Gastrocnemius medialis (tissue), 4 donors: ENCODE results near the gene MNX1. TPM values are rescaled to one million over a fixed set of nuclear protein-coding genes. Genes with fewer than 3 reads are reported as not detected.

Experiments used
- ATAC-seq, 2 donors: fragments of 150-250 bp; one replicate each; pipeline ENCODE4 v1.9.1; 2016
- DNase-seq, 2 donors: peaks; one replicate each; pipeline ENCODE4 v3.0.0-alpha.2; 2019
- H3K27ac ChIP-seq, 4 donors: fragments of 200-600 bp; sonication (generic); 1 replicate in 1 of 4; 2 replicates in 3 of 4; pipeline ENCODE4 v1.5.1; 2016 to 2018; ENCODE audit warnings: mild to moderate bottlenecking in 2 of 4, moderate library complexity in 1 of 4
- H3K27me3 ChIP-seq, 3 donors: fragments of 200-600 bp; sonication (generic) in 2 of 3; 1 replicate in 1 of 3; 2 replicates in 2 of 3; pipeline versions ENCODE4 v1.5.1 to v1.6.0; 2016 to 2019; ENCODE audit warnings: mild to moderate bottlenecking in 1 of 3, moderate library complexity in 1 of 3
- H3K36me3 ChIP-seq, 2 donors: fragments of 200-600 bp; sonication (generic) in 1 of 2; one replicate each; pipeline ENCODE4 v1.5.1; 2017 to 2018
- H3K4me1 ChIP-seq, 2 donors: fragments of 200-600 bp; sonication (generic) in 1 of 2; one replicate each; pipeline ENCODE4 v1.5.1; 2016 to 2017; ENCODE audit warnings: mild to moderate bottlenecking in 2 of 2
- H3K4me3 ChIP-seq, 4 donors: fragments of 200-600 bp; sonication (generic) in 3 of 4; 1 replicate in 1 of 4; 2 replicates in 3 of 4; pipeline ENCODE4 v1.5.1; 2016 to 2019; ENCODE audit warnings: mild to moderate bottlenecking in 2 of 4
- H3K9me3 ChIP-seq, 3 donors: fragments of 200-600 bp; sonication (generic) in 2 of 3; 1 replicate in 1 of 3; 2 replicates in 2 of 3; pipeline ENCODE4 v1.5.1; 2016 to 2019
- POLR2A ChIP-seq, 2 donors: fragments of 450-650 bp; IDR thresholded peaks; one replicate each; pipeline ENCODE4 v1.6.1; 2017; ENCODE audit warnings: antibody characterized with exemption in 2 of 2, mild to moderate bottlenecking in 2 of 2, moderate library complexity in 2 of 2
- in situ Hi-C, 4 donors: fragments of 200-750 bp; cut with MboI; loops; one replicate each; pipeline versions ENCODE4 v1.15.0 to v1.8.0; 2017; ENCODE audit warnings: low sequenced_read_pairs in 4 of 4
- intact Hi-C: fragments of 100-400 bp; cut with DNase I; formaldehyde crosslinking; loops from one replicate; pipeline ENCODE4 v1.15.1; 2023; ENCODE audit warnings: low total_unique reads
- total RNA-seq, 4 donors: library from RNA; depleted of rRNA; stranded (reverse); fragments of >200 nt; gene quantifications; one replicate each; pipeline versions ENCODE4 v1.1.0 to v1.2.3, GENCODE V29; 2016
- TF ChIP-seq, protein P1 (sequence below), 5 experiments: fragments of 450-650 bp in 3 of 5; fragments of 200-600 bp in 2 of 5; sonication (generic) in 2 of 5; IDR thresholded peaks in 4 of 5; conservative IDR thresholded peaks in 1 of 5; 1 replicate in 4 of 5; 2 replicates in 1 of 5; pipeline ENCODE4 v1.5.1; 2016 to 2019; ENCODE audit warnings: antibody characterized with exemption in 5 of 5, mild to moderate bottlenecking in 3 of 5, moderate library complexity in 3 of 5

MNX1 gene
- total RNA-seq, 4 donors from 2014 or later: 0.16 to 0.20 TPM; not detected in 2

DNA sequence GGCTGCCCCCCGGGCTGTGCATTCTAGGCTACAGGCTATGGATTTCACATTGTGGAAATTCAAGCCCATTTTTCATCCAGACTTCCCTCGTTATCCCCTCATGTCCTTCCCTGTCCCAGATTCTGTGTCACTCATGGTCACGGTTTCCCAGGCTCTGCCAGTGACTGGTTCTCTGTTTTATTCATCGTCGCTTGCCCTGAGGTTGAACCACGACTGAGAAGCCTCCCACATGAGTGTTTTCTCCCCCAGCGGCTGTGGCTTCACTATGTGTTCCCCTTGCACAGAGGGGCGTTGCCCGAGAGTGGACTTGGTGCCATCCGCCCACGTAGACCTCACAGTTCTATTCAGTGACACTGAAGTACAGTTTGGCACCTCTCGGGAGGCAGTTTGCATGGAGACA, 47.0 kb downstream of the MNX1 start:
- DNase-seq (no peak), ATAC-seq (no peak)
- intact Hi-C loops (no loop called here), in situ Hi-C loops (loop anchor here (25.0 kb wide), 2 partner anchors 174 to 299 kb away; partner anchors contain the start of gene UBE3C (in 1 of the 4))
- no peak for TF ChIP-seq POLR2A (IDR thresholded peaks at IDR 0.05)
- TF ChIP-seq, protein P1, sequence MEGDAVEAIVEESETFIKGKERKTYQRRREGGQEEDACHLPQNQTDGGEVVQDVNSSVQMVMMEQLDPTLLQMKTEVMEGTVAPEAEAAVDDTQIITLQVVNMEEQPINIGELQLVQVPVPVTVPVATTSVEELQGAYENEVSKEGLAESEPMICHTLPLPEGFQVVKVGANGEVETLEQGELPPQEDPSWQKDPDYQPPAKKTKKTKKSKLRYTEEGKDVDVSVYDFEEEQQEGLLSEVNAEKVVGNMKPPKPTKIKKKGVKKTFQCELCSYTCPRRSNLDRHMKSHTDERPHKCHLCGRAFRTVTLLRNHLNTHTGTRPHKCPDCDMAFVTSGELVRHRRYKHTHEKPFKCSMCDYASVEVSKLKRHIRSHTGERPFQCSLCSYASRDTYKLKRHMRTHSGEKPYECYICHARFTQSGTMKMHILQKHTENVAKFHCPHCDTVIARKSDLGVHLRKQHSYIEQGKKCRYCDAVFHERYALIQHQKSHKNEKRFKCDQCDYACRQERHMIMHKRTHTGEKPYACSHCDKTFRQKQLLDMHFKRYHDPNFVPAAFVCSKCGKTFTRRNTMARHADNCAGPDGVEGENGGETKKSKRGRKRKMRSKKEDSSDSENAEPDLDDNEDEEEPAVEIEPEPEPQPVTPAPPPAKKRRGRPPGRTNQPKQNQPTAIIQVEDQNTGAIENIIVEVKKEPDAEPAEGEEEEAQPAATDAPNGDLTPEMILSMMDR (IDR thresholded peaks at IDR 0.05 in 4 of 5, conservative IDR thresholded peaks at IDR 0.05 in 1 of 5): no peak
- Histone ChIP-seq H3K4me1 (peaks cover 0 to 5% of the 10 kb centered on the region in 2 donors), H3K27ac (no peak overlapping the region), H3K4me3 (no peak overlapping the region), H3K9me3 (no peaks in the 10 kb centered on the region), H3K36me3 (peaks cover 0 to 71% of the 10 kb centered on the region in 2 donors), H3K27me3 (no peaks in the 10 kb centered on the region)

DNA sequence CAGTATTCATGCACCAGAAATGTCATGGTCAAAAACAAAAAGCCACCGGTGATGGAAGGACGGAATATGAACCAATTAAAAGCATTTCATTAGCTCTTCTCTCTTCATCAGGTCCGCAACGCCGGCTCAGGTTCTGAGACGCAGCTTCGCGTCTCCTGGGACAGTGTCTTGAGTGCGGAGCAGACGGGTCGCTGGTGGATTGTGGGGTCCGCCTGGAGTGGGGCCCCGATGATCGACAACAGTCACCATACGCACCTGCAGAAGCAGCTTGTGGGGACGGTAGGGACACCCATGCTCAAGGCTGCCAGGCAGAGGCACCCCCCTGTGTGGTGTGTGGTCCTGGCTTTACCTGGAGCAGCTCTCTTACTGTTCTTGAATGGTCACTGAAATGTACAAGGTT, 47.6 kb downstream of the MNX1 start:
- in situ Hi-C loops: loop anchor here (25.0 kb wide), 2 partner anchors 174 to 299 kb away; partner anchors contain the start of gene UBE3C (in 1 of the 4)
- H3K9me3 ChIP-seq: no peaks in the 10 kb centered on the region
- no peak for DNase-seq
- H3K27me3 ChIP-seq: no peaks in the 10 kb centered on the region
- no peaks in the 10 kb centered on the region for H3K4me1 ChIP-seq
- H3K27ac ChIP-seq: no peak overlapping the region
- intact Hi-C loops: no loop called here
- TF ChIP-seq, protein P1 (IDR thresholded peaks at IDR 0.05 in 4 of 5, conservative IDR thresholded peaks at IDR 0.05 in 1 of 5): no peak
- TF ChIP-seq POLR2A (IDR thresholded peaks at IDR 0.05): no peak
- ATAC-seq: no peak
- H3K36me3 ChIP-seq: peaks cover 0 to 76% of the 10 kb centered on the region in 2 donors
- no peak overlapping the region for H3K4me3 ChIP-seq

DNA sequence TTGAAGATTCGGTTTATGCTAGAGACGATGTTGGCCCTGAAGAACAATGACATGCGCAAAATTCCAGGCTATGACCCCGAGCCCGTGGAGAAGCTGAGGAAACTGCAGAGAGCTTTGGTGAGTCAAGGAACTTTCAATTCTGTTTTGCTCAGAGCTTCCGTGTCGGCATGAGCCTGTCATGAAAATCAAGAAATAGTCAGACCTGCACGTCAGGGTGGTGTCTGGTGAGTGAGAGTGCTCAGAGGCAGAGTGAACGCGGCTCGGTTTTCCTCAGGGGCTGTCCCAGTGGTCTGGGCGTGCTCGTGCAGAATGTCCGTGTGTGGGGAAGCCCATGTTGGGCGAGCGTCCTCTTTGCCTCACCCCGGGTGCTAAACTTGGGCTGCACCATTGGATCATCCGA, 48.3 kb downstream of the MNX1 start:
- no peaks in the 10 kb centered on the region for H3K27me3 ChIP-seq
- no peaks in the 10 kb centered on the region for H3K4me1 ChIP-seq
- TF ChIP-seq, protein P1 (IDR thresholded peaks at IDR 0.05 in 4 of 5, conservative IDR thresholded peaks at IDR 0.05 in 1 of 5): no peak
- no peak for TF ChIP-seq POLR2A (IDR thresholded peaks at IDR 0.05)
- in situ Hi-C loops: loop anchor here (25.0 kb wide), 2 partner anchors 175 to 300 kb away; partner anchors contain the start of gene UBE3C (in 1 of the 4)
- H3K9me3 ChIP-seq: no peaks in the 10 kb centered on the region
- ATAC-seq (no peak), DNase-seq (no peak)
- H3K27ac ChIP-seq: no peak overlapping the region
- peaks cover 0 to 78% of the 10 kb centered on the region in 2 donors for H3K36me3 ChIP-seq
- H3K4me3 ChIP-seq: no peak overlapping the region
- intact Hi-C loops: no loop called here

DNA sequence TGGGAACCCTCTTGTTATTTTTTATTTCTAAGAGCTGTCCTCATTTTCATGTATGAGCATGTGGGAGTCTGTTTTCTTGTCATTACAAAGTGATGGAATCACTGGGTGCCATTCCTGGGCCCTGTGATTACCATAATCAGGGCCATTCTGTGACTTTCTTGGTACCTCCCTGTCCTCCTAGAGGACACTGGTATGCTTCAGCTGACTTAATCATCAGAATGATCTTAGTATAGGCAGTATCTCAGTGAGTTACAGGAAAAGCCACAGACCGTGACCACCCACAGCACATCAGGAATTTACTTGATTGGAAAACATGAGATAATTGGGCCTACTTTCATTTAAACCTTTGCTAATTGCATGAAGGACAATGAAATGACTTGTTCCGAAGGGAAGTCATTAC, 53.7 kb downstream of the MNX1 start:
- in situ Hi-C loops (loop anchor here (10.0 to 25.0 kb wide), 3 partner anchors 181 to 306 kb away; partner anchors contain the start of gene UBE3C (in 1 of the 4)), intact Hi-C loops (no loop called here)
- H3K4me1 ChIP-seq: peaks cover 4 to 5% of the 10 kb centered on the region in 2 donors
- ATAC-seq (no peak), DNase-seq (no peak)
- no peak overlapping the region for H3K4me3 ChIP-seq
- no peaks in the 10 kb centered on the region for H3K27me3 ChIP-seq
- no peaks in the 10 kb centered on the region for H3K9me3 ChIP-seq
- TF ChIP-seq, protein P1 (IDR thresholded peaks at IDR 0.05 in 4 of 5, conservative IDR thresholded peaks at IDR 0.05 in 1 of 5): no peak
- no peak for TF ChIP-seq POLR2A (IDR thresholded peaks at IDR 0.05)
- peaks cover 0 to 80% of the 10 kb centered on the region in 2 donors for H3K36me3 ChIP-seq
- no peak overlapping the region for H3K27ac ChIP-seq
